Measurements from ENCODE around the gene SST. TPM values are rescaled to one million over a fixed set of nuclear protein-coding genes. Genes with fewer than 3 reads are reported as not detected.

SST gene
- total and polyA plus RNA-seq, 2 of the 4 experiments (the other 2 are of a cell fraction), result not detected

GRCh38 chr3:187648177-187648576, 22.0 kb downstream of the SST start:
- no peaks in the 10 kb centered on the region for H3K4me1 ChIP-seq (ENCODE audit: control insufficient read depth, insufficient read depth, low read length)
- H3K18ac ChIP-seq (ENCODE audit: low read depth, low read length), result no peak overlapping the region
- no peak overlapping the region for H2BK20ac ChIP-seq (ENCODE audit: low read depth, low read length)
- H3K23ac ChIP-seq (ENCODE audit: low read depth, low read length), result no peak overlapping the region
- H2AK9ac ChIP-seq (replicated peaks; ENCODE audit: low read depth, low read length, poor library complexity), result no peak overlapping the region
- no peak overlapping the region for H2BK5ac ChIP-seq (ENCODE audit: low read depth, low read length, poor library complexity, severe bottlenecking)
- H3K4me3 ChIP-seq (ENCODE audit: insufficient read depth, low read depth, low read length), result no peak overlapping the region
- dilution Hi-C loops (cut with HindIII; ENCODE audit: low sequenced_read_pairs, unreplicated experiment), result no loop called here
- intact Hi-C loops (cut with micrococcal nuclease), result no loop called here
- H2BK15ac ChIP-seq (ENCODE audit: low read depth, low read length), result no peak overlapping the region
- H3K4me2 ChIP-seq (ENCODE audit: low read depth, low read length), result no peak overlapping the region
- no peaks in the 10 kb centered on the region for H3K9me3 ChIP-seq (ENCODE audit: control insufficient read depth, insufficient read depth, low read length)
- H3K79me1 ChIP-seq (ENCODE audit: low read depth in 1 of 2, low read length in 2 of 2), result no peaks in the 10 kb centered on the region
- H2BK120ac ChIP-seq (ENCODE audit: low read depth, low read length), result no peak overlapping the region
- no peaks in the 10 kb centered on the region for H3K36me3 ChIP-seq (ENCODE audit: control insufficient read depth, insufficient read depth, low read length)
- no peak overlapping the region for H4K5ac ChIP-seq (ENCODE audit: low read depth, low read length)
- H2AK5ac ChIP-seq (ENCODE audit: low read depth, low read length), result no peak overlapping the region
- no peak for DNase-seq
- H3K9ac ChIP-seq (ENCODE audit: low read depth, low read length), result no peak overlapping the region
- TF ChIP-seq CEBPB (IDR thresholded peaks at IDR 0.05; ENCODE audit: low read depth, low read length), result no peak
- TF ChIP-seq RAD21 (IDR thresholded peaks at IDR 0.05; ENCODE audit: low read length), result no peak
- no peak for TF ChIP-seq RCOR1 (IDR thresholded peaks at IDR 0.05; ENCODE audit: insufficient replicate concordance, low read length)
- no peak for TF ChIP-seq MAFK (IDR thresholded peaks at IDR 0.05; ENCODE audit: low read depth, low read length)
- TF ChIP-seq ELK1 (IDR thresholded peaks at IDR 0.05; ENCODE audit: borderline replicate concordance, low read depth, low read length), result no peak
- TF ChIP-seq NFE2L2 (IDR thresholded peaks at IDR 0.05; ENCODE audit: low read depth, low read length), result no peak
- no peak for TF ChIP-seq MXI1 (IDR thresholded peaks at IDR 0.05; ENCODE audit: borderline replicate concordance, low read depth, low read length)
- no peak for TF ChIP-seq RFX5 (IDR thresholded peaks at IDR 0.05; ENCODE audit: low read depth, low read length)
- CTCF ChIA-PET, result interaction anchor here (0.6 to 0.8 kb wide), 2 partner anchors 31 to 535 kb away, joined by 3 to 4 read pairs; no protein-coding TSS in a partner anchor
- no TSS peak for BruUV-seq (replicated peaks)
- POLR2A ChIA-PET (ENCODE audit: unreplicated experiment), result no interaction called here
- H3K4ac ChIP-seq (ENCODE audit: low read depth, low read length), result no peak overlapping the region
- no peaks in the 10 kb centered on the region for H4K20me1 ChIP-seq (ENCODE audit: insufficient read depth, low read length)
- in situ Hi-C loops (cut with MboI; ENCODE audit: low sequenced_read_pairs), result no loop called here
- ATAC-seq (ENCODE audit: low read depth), result no peak
- H3K27me3 ChIP-seq (ENCODE audit: control insufficient read depth, insufficient read depth, low read length), result peaks cover 7% of the 10 kb centered on the region
- no peak overlapping the region for H3K14ac ChIP-seq (replicated peaks; ENCODE audit: low read depth, low read length)
- no peak overlapping the region for H4K91ac ChIP-seq (ENCODE audit: insufficient read depth, low read depth, low read length)
- H3K27ac ChIP-seq (ENCODE audit: insufficient read depth, low read length), result no peak overlapping the region
- no peaks in the 10 kb centered on the region for H3K9me1 ChIP-seq (ENCODE audit: insufficient read depth, low read length)
- no peak overlapping the region for H4K8ac ChIP-seq (ENCODE audit: low read depth in 2 of 2, low read length in 2 of 2)
- no peak overlapping the region for H2AFZ ChIP-seq (replicated peaks; ENCODE audit: low read length, poor library complexity)
- 23% methylated on average over 2 of the region's 2 CpGs; no CpG with 5 or more reads in 1 of the 2 experiments for WGBS, 2 experiments (ENCODE audit: extremely low coverage in 2 of 2, insufficient read length in 1 of 2)
- H3K56ac ChIP-seq (ENCODE audit: extremely low read depth, insufficient read depth, low read length), result no peak overlapping the region

Data from IMR-90 (cell line).